MCF 10A (cell line): ENCODE results near the gene HPCAL1. TPM values are rescaled to one million over a fixed set of nuclear protein-coding genes. Genes with fewer than 3 reads are reported as not detected.

Source experiments
- BruUV-seq: library from RNA; stranded (reverse); fragments of 400-500 nt; replicated peaks from 2 replicates; lab custom pipeline; 2021; lab: Mats Ljungman, UMichigan
- CTCF ChIA-PET: fragments of 300-600 bp; sonication (Branson Sonifier 250); formaldehyde crosslinking; extraction: SDS; loops from one replicate; lab custom pipeline; 2021; ENCODE audit warnings: antibody characterized with exemption, inconsistent platforms; lab: Yijun Ruan, JAX
- POLR2A ChIA-PET: fragments of 300-600, 350-650 bp; sonication (Branson Sonifier 250); formaldehyde crosslinking; extraction: SDS; loops from one replicate; lab custom pipeline; 2020; ENCODE audit warnings: antibody characterized with exemption, inconsistent platforms; lab: Yijun Ruan, JAX
- DNase-seq: peaks from one replicate; pipeline ENCODE4 v3.0.0-alpha.2; 2018; ENCODE audit not compliant: unreplicated experiment
- H3K27ac Mint-ChIP-seq: one replicate; pipeline ENCODE4 v1.8.0; 2022; ENCODE audit warnings: mild to moderate bottlenecking, low read depth, mixed read lengths; ENCODE audit not compliant: unreplicated experiment
- H3K27me3 Mint-ChIP-seq: one replicate; pipeline ENCODE4 v1.8.0; 2022; ENCODE audit warnings: mixed read lengths; ENCODE audit not compliant: insufficient read depth, unreplicated experiment
- H3K36me3 Mint-ChIP-seq: one replicate; pipeline ENCODE4 v1.8.0; 2022; ENCODE audit warnings: mild to moderate bottlenecking, moderate library complexity, mixed read lengths; ENCODE audit not compliant: insufficient read depth, unreplicated experiment
- H3K4me1 Mint-ChIP-seq: one replicate; pipeline ENCODE4 v1.8.0; 2022; ENCODE audit warnings: mixed read lengths; ENCODE audit not compliant: insufficient read depth, unreplicated experiment
- H3K4me3 Mint-ChIP-seq: one replicate; pipeline ENCODE4 v1.8.0; 2022; ENCODE audit warnings: mild to moderate bottlenecking, moderate library complexity, mixed read lengths; ENCODE audit not compliant: unreplicated experiment
- H3K9me3 Mint-ChIP-seq: one replicate; pipeline ENCODE4 v1.8.0; 2022; ENCODE audit warnings: mixed read lengths; ENCODE audit not compliant: unreplicated experiment
- CTCF ChIP-seq: fragments of 200-600 bp; IDR thresholded peaks from one replicate; pipeline ENCODE4 v1.8.0; 2022; ENCODE audit warnings: antibody characterized with exemption, mild to moderate bottlenecking; ENCODE audit not compliant: unreplicated experiment
- intact Hi-C: fragments of 100-400 bp; cut with micrococcal nuclease; formaldehyde crosslinking; loops from 2 replicates; pipeline ENCODE4 v1.14.1; 2022
- total RNA-seq: library from RNA; stranded (reverse); gene quantifications from 2 replicates; pipeline ENCODE4 v1.2.3, GENCODE V29; 2022

HPCAL1 gene
- total RNA-seq, 1 experiment from 2014 or later = 144 TPM

GRCh38 chr2:10264506-10265328 is 38.0 kb upstream of the HPCAL1 start:
- ChIA-PET CTCF (interaction anchor here (1.1 to 1.3 kb wide), 2 partner anchors 72 to 144 kb away, joined by 4 to 6 read pairs; no protein-coding TSS in a partner anchor), POLR2A (no interaction called here)
- Mint-ChIP-seq H3K27ac (no peak overlapping the region), H3K4me3 (no peak overlapping the region), H3K36me3 (no peaks in the 10 kb centered on the region), H3K9me3 (no peaks in the 10 kb centered on the region), H3K27me3 (no peaks in the 10 kb centered on the region), H3K4me1 (no peaks in the 10 kb centered on the region)
- no TSS peak for BruUV-seq
- no peak for TF ChIP-seq CTCF
- DNase-seq = no peak
- intact Hi-C loops = no loop called here

- DNase-seq = no peak
- Mint-ChIP-seq H3K9me3 (no peaks in the 10 kb centered on the region), H3K27me3 (no peaks in the 10 kb centered on the region), H3K36me3 (no peaks in the 10 kb centered on the region), H3K4me3 (no peak overlapping the region), H3K27ac (no peak overlapping the region), H3K4me1 (peaks cover 2% of the 10 kb centered on the region)
- no TSS peak for BruUV-seq
- TF ChIP-seq CTCF = no peak
- intact Hi-C loops = no loop called here
- ChIA-PET POLR2A (no interaction called here), CTCF (interaction anchor here (0.6 to 1.1 kb wide), 3 partner anchors 144 to 228 kb away, joined by 3 to 5 read pairs (median 4); no protein-coding TSS in a partner anchor)
Measured at GRCh38 chr2:10265329-10266132, 37.2 kb upstream of the HPCAL1 start.

GRCh38 chr2:10266133-10266620 is 36.5 kb upstream of the HPCAL1 start:
- ChIA-PET POLR2A (no interaction called here), CTCF (interaction anchor here (1.1 kb wide), 1 partner anchor 143 kb away, joined by 4 read pairs; no protein-coding TSS in a partner anchor)
- Mint-ChIP-seq H3K4me1 (peaks cover 8% of the 10 kb centered on the region), H3K27me3 (no peaks in the 10 kb centered on the region), H3K36me3 (no peaks in the 10 kb centered on the region), H3K4me3 (no peak overlapping the region), H3K27ac (no peak overlapping the region), H3K9me3 (no peaks in the 10 kb centered on the region)
- TF ChIP-seq CTCF = no peak
- DNase-seq = no peak
- intact Hi-C loops = no loop called here
- BruUV-seq = no TSS peak

GRCh38 chr2:10267036-10267435 is 35.7 kb upstream of the HPCAL1 start:
- BruUV-seq = no TSS peak
- intact Hi-C loops = no loop called here
- no peak for TF ChIP-seq CTCF
- no peak overlapping the region for H3K27ac Mint-ChIP-seq
- H3K9me3 Mint-ChIP-seq = no peaks in the 10 kb centered on the region
- H3K36me3 Mint-ChIP-seq = no peaks in the 10 kb centered on the region
- no peak for DNase-seq
- no peaks in the 10 kb centered on the region for H3K27me3 Mint-ChIP-seq
- ChIA-PET POLR2A (no interaction called here), CTCF (interaction anchor here (0.6 to 1.2 kb wide), 3 partner anchors 11 to 142 kb away, joined by 3 to 4 read pairs (median 4); no protein-coding TSS in a partner anchor)
- H3K4me1 Mint-ChIP-seq = peaks cover 17% of the 10 kb centered on the region
- H3K4me3 Mint-ChIP-seq = no peak overlapping the region
